Ishikawa (cell line): ENCODE measurements around the gene ASB1.

Experiments
- CEBPB ChIP-seq: IDR thresholded peaks from 2 replicates; pipeline ENCODE4 v1.6.1; 2012
- CREB1 ChIP-seq: IDR thresholded peaks from 2 replicates; pipeline ENCODE4 v1.6.1; 2012; ENCODE audit warnings: low read depth
- EGR1 ChIP-seq: IDR thresholded peaks from 2 replicates; pipeline ENCODE4 v1.6.1; 2012
- EP300 ChIP-seq: IDR thresholded peaks from 2 replicates; pipeline ENCODE4 v1.6.1; 2012; ENCODE audit warnings: borderline replicate concordance
- FOXM1 ChIP-seq: IDR thresholded peaks from 2 replicates; pipeline ENCODE4 v1.6.1; 2012; ENCODE audit warnings: low read depth, borderline replicate concordance
- NFIC ChIP-seq: IDR thresholded peaks from 2 replicates; pipeline ENCODE4 v1.6.1; 2012
- RAD21 ChIP-seq: IDR thresholded peaks from 2 replicates; pipeline ENCODE4 v1.6.1; 2012; ENCODE audit warnings: low read depth
- TAF1 ChIP-seq: IDR thresholded peaks from 2 replicates; pipeline ENCODE4 v1.6.1; 2012; ENCODE audit warnings: low read depth, mild to moderate bottlenecking
- TCF12 ChIP-seq: IDR thresholded peaks from 2 replicates; pipeline ENCODE4 v1.6.1; 2012; ENCODE audit warnings: low read depth
- TEAD4 ChIP-seq: IDR thresholded peaks from 2 replicates; pipeline ENCODE4 v1.6.1; 2012
- YY1 ChIP-seq: IDR thresholded peaks from 2 replicates; pipeline ENCODE4 v1.6.1; 2012; ENCODE audit warnings: low read depth
- ZBTB7A ChIP-seq: IDR thresholded peaks from 2 replicates; pipeline ENCODE4 v1.6.1; 2012; ENCODE audit warnings: low read depth
- TF ChIP-seq, protein P1 (sequence below): IDR thresholded peaks from 2 replicates; pipeline ENCODE4 v1.6.1; 2012
- TF ChIP-seq, protein P2 (sequence below): IDR thresholded peaks from 2 replicates; pipeline ENCODE4 v1.6.1; 2012
- TF ChIP-seq, protein P3 (sequence below): IDR thresholded peaks from 2 replicates; pipeline ENCODE4 v1.6.1; 2012; ENCODE audit warnings: low read depth, mild to moderate bottlenecking

The ASB1 gene

DNA sequence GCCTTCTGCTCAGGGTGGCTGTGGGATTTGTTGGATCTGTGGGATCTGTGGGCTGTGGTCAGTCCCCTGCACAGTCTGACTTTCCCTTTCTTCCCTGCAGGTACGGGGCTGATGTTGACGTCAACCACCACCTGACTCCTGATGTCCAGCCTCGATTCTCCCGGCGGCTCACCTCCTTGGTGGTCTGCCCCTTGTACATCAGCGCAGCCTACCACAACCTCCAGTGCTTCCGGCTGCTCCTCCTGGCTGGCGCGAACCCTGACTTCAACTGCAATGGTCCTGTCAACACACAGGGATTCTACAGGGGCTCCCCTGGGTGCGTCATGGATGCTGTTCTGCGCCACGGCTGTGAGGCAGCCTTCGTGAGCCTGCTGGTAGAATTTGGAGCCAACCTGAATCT lies 17.5 kb downstream of the ASB1 start:
- TF ChIP-seq NFIC, result no peak
- TF ChIP-seq CEBPB, result no peak
- no peak for TF ChIP-seq EGR1
- TF ChIP-seq TCF12, result no peak
- TF ChIP-seq YY1, result no peak
- TF ChIP-seq, protein P1, sequence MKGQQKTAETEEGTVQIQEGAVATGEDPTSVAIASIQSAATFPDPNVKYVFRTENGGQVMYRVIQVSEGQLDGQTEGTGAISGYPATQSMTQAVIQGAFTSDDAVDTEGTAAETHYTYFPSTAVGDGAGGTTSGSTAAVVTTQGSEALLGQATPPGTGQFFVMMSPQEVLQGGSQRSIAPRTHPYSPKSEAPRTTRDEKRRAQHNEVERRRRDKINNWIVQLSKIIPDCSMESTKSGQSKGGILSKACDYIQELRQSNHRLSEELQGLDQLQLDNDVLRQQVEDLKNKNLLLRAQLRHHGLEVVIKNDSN, result no peak
- no peak for TF ChIP-seq FOXM1
- no peak for TF ChIP-seq TAF1
- TF ChIP-seq, protein P2, sequence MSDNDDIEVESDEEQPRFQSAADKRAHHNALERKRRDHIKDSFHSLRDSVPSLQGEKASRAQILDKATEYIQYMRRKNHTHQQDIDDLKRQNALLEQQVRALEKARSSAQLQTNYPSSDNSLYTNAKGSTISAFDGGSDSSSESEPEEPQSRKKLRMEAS, result no peak
- TF ChIP-seq, protein P3, sequence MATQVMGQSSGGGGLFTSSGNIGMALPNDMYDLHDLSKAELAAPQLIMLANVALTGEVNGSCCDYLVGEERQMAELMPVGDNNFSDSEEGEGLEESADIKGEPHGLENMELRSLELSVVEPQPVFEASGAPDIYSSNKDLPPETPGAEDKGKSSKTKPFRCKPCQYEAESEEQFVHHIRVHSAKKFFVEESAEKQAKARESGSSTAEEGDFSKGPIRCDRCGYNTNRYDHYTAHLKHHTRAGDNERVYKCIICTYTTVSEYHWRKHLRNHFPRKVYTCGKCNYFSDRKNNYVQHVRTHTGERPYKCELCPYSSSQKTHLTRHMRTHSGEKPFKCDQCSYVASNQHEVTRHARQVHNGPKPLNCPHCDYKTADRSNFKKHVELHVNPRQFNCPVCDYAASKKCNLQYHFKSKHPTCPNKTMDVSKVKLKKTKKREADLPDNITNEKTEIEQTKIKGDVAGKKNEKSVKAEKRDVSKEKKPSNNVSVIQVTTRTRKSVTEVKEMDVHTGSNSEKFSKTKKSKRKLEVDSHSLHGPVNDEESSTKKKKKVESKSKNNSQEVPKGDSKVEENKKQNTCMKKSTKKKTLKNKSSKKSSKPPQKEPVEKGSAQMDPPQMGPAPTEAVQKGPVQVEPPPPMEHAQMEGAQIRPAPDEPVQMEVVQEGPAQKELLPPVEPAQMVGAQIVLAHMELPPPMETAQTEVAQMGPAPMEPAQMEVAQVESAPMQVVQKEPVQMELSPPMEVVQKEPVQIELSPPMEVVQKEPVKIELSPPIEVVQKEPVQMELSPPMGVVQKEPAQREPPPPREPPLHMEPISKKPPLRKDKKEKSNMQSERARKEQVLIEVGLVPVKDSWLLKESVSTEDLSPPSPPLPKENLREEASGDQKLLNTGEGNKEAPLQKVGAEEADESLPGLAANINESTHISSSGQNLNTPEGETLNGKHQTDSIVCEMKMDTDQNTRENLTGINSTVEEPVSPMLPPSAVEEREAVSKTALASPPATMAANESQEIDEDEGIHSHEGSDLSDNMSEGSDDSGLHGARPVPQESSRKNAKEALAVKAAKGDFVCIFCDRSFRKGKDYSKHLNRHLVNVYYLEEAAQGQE, result no peak
- no peak for TF ChIP-seq CREB1
- no peak for TF ChIP-seq EP300
- no peak for TF ChIP-seq TEAD4
- no peak for TF ChIP-seq ZBTB7A
- no peak for TF ChIP-seq RAD21

DNA sequence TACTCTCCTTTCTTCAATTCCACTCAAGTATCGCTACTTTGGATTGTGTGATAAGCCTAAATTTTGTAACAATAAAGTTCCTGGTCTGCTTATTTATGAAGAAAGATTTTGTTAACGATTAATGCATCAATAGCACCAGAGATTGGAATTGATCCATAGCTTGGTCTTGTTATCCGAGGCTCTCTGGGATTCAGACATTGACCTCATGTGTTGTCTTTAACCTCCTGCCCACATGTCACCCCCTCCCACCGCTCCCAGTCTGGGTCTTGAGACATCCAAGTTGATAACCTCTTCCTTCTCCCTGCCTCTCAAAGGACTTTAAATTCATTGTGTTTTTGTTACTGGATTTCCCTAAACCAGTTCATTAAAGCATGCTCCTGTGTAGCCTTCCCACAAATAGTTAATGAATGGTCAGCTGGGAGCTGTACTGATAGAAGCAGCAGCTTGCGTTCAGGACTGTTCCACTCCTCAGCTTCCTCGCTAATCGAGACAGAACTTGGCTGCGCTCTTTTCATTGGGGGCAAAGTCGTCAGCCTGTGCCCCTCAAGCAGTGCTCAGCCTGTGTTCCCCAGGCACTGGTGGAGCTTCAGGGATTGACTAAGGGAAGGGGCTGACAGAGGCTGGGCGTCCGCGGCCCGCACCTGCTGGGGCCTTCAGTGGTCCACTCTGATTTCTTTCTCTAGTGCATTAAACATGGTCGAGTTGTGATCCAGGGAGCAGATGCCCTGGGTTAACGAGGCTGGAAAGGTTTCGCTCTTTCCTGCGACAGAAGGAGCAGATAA lies 18.9 kb downstream of the ASB1 start:
- TF ChIP-seq, protein P3, result no peak
- no peak for TF ChIP-seq ZBTB7A
- TF ChIP-seq EGR1, result no peak

DNA sequence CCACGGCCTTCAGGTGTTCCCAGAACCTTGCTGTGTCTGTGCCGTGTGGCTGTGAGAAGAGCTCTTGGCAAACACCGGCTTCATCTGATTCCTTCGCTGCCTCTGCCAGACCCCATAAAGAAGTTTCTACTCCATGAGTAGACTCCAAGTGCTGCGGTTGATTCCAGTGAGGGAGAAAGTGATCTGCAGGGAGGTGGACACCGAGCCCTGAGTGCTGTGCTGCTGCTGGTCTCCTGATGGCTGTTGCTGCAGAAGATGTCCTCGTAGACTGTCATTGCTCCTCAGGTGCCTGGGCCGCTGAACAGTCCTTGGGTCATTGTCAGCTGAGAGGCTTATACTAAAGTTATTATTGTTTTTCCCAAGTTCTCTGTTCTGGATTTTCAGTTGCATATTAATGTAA lies 19.6 kb downstream of the ASB1 start:
- TF ChIP-seq, protein P3, result no peak
- no peak for TF ChIP-seq CREB1
- TF ChIP-seq TEAD4, result no peak
- TF ChIP-seq RAD21, result no peak

DNA sequence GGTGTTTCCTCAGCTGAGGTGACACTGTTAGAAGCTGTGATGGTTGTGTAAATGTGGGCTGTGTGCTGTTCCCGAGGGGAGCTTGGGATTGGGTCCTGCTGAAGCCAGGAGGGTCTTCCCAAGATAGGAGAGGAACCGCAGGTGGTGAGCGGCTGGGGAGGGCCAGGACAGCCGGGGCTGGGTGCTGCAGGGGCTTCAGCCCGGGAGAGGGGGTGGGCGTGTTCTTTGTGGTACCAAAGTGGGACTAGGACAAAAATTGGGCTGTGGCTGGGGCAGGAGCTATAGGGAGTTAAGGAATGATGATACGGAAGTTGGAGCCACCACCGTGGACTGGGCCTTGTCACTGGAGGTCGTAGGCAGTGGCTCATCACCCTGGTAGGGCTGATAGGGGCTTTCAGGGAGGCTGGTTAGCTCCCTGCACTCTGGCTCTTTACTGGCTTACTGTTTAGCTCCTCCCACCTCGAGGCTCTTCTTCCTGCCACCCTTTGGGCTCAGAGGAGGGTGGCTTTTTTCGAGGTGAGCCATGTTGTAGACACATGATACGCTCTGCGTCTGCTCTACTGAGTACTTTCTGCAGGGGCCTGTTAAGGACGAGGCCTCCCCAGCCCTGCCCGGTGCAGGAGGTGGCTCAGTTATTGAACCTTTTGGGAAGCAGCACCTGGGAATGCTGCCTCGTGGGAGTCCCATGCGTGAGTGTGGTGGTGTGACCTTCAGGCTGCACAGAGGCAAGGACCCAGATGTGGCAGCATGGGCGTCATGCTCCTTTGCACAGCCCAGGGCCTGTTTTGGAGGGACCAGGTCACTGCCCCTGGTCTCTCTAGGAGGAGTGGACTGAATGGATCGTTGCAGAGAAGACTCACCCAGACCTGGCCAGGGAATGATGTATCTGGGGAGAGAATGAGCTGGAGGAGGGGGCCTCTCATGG lies 21.6 kb downstream of the ASB1 start:
- TF ChIP-seq, protein P2, result no peak
- no peak for TF ChIP-seq CEBPB
- TF ChIP-seq CREB1, result no peak
- TF ChIP-seq FOXM1, result no peak
- no peak for TF ChIP-seq ZBTB7A
- no peak for TF ChIP-seq YY1
- no peak for TF ChIP-seq NFIC
- TF ChIP-seq RAD21, result no peak
- no peak for TF ChIP-seq TCF12
- TF ChIP-seq EP300, result no peak
- TF ChIP-seq, protein P1, result no peak
- no peak for TF ChIP-seq EGR1
- no peak for TF ChIP-seq TAF1
- TF ChIP-seq, protein P3, result no peak
